Fibroblast of peridontal ligament (primary cell): ENCODE measurements around the gene DHRS12.

Source experiments
- DNase-seq: peaks from one replicate; pipeline ENCODE4 v3.0.0-alpha.2; 2010; ENCODE audit errors: extremely low read depth

The DHRS12 gene

DNA sequence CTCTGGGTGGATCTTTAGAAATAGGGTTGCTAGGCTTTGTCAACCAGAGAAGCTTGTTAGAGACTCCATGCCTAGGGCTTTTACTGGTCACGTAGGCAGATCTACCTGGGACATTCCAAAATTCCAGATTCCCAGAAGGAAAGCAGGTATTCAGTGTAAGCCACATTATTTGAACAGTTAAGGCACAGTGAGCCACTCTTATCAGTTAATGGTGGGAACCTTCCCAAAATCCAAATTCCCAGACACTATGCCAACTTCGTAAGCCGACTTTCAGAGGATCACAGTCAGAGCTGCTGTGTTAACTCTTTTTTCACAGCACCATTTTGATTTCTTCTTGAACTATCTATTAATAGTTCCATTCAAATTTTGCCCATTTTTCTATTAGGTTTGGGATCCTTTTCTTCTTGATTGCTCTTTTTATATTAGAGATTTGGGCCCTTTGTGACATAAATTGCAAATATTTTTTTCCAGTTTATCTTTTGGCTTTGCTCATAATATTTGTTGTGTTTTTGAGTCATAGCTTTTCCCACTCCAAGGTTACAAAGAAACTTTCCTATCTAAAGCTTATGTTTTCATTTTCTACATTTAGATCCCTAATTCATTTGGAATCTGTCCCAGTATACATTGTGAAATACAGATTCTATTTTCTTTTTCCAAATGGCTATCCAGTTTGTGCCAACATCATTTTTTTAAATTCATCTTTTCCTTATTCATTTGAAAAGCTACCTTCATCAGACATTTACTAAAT lies 77.3 kb downstream of the DHRS12 start:
- peak; percentile 97 for DNase-seq

DNA sequence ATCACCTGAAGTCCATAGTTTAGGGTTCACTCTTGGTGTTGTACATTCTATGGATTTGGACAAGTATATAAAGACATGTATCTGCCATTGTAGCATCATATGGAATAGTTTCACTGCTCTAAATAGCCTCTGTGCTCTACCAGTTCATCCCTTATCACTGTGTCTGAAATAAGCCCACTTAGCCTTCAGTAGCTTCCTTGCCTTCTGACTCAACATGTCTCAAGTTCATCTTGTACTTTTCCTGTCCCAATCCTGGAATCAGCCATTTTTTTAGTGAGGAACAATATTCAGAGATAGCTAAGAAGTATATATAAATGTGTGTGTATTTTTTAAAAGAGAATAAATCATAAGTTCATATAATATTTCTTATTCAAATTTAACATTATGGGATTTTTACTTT lies 79.2 kb downstream of the DHRS12 start:
- no peak for DNase-seq

DNA sequence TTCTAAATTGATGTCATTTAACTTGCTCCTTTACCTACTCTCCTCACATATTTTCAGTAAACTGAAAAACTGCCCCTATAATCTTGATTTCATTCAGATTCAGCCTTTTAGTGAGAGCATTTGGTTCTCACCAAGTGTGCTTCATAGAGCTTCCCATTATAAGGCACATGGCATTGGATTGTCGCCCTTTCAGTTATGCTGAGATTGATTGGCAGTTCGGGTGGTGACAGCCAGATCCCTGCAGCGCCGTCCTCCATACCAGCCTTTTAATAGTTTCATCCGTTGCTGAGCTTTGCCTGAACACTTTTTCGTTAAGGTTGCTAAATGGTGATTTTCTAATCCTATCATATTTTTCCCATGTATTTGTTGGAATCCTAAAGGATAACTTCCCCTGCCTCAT lies 80.4 kb downstream of the DHRS12 start:
- no peak for DNase-seq

DNA sequence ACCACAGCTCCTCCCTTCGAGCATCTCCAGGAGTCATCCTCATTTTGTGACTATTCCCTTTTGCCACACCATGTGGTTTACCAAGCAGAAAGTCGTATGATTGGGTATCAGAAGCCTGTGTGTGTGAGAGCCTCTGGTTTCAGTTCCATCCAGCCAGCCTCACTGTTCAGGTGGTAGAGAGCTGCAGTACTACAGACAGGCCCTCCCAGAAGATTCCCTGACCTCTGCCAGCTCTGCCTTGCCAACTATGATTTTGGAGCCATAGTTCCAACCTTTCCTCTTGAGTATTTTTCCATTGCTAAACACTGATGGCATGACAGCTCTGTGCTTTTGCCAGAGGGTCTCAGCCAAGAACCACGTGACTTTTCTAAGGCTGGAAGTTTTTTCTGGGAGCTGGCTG lies 82.5 kb downstream of the DHRS12 start:
- no peak for DNase-seq

DNA sequence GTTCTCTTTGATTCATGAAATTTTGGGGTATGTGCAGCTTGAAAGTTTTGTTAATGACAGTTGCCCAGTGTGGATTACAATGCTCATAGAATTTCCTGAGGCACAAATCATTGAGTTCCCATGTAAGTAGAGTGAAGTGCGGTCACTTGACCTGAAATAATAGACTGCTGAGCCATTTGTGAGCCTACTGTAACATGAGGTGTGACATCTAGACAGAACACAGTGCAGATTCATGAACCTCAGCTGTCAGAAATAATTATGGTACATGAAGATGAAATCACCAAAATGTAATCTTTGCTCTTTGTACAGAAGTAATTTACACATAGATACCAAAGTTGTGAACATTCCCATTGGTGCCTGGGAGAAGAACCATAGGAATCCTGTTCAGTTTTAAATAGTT lies 84.6 kb downstream of the DHRS12 start:
- DNase-seq = no peak
